A549 (cell line): ENCODE results near the gene AFF2. TPM values are rescaled to one million over a fixed set of nuclear protein-coding genes. Genes with fewer than 3 reads are reported as not detected.

Experiments
- ATAC-seq, 2 experiments: fragments of 200-7000 bp in 1 of 2; fragments of >200 bp in 1 of 2; cut with Nextera tagmentation in 1 of 2; cut with Tn5 transposase in 1 of 2; 3 replicates each; pipeline versions ENCODE4 v1.8.0 to v1.9.1; 2018 to 2020; ENCODE audit warnings: mild to moderate bottlenecking in 1 of 2, moderate library complexity in 1 of 2
- CTCF ChIA-PET: fragments of 300-600 bp; sonication (Branson Sonifier 250); formaldehyde crosslinking; extraction: SDS; loops from one replicate; lab custom pipeline; 2021; ENCODE audit warnings: antibody characterized with exemption, inconsistent platforms; lab: Yijun Ruan, JAX
- POLR2A ChIA-PET: fragments of 350-600 bp; formaldehyde crosslinking; extraction: SDS; loops from one replicate; lab custom pipeline; 2021; ENCODE audit warnings: antibody characterized with exemption, inconsistent platforms; lab: Yijun Ruan, JAX
- DNase-seq, 2 experiments: peaks; one replicate each; pipeline versions ENCODE4 v3.0.0 to v3.0.0-alpha.2; 2011 to 2016; ENCODE audit warnings: low read depth in 1 of 2, low spot score in 1 of 2
- FAIRE-seq: peaks from 2 replicates; lab custom pipeline; 2011; peaks lifted over from hg19 to GRCh38; lab: Jason Lieb, UNC
- H3K27ac ChIP-seq, 2 experiments: fragments of >200 bp; sonication (Bioruptor Twin); formaldehyde crosslinking; 3 replicates each; pipeline ENCODE4 v1.5.1; 2016 to 2017
- H3K4me1 ChIP-seq: fragments of >200 bp; sonication (Bioruptor Twin); formaldehyde crosslinking; 3 replicates; pipeline ENCODE4 v1.6.1; 2016
- H3K4me2 ChIP-seq: fragments of >200 bp; sonication (Bioruptor Twin); formaldehyde crosslinking; 3 replicates; pipeline ENCODE4 v1.6.1; 2016
- H3K4me3 ChIP-seq: fragments of >200 bp; sonication (Bioruptor Twin); formaldehyde crosslinking; 3 replicates; pipeline ENCODE4 v1.5.1; 2016
- H3K9me3 ChIP-seq: fragments of >200 bp; sonication (Bioruptor Twin); formaldehyde crosslinking; 3 replicates; pipeline ENCODE4 v1.6.1; 2016
- BHLHE40 ChIP-seq: IDR thresholded peaks from 2 replicates; pipeline ENCODE4 v1.6.1; 2012; ENCODE audit warnings: low read depth, low read length, inconsistent platforms
- CBX8 ChIP-seq: fragments of 200-600 bp; sonication (generic); IDR thresholded peaks from 2 replicates; pipeline ENCODE4 v1.6.1; 2016
- CHD4 ChIP-seq: fragments of 200-600 bp; sonication (generic); IDR thresholded peaks from 2 replicates; pipeline ENCODE4 v1.6.1; 2016; ENCODE audit warnings: antibody characterized with exemption, mild to moderate bottlenecking, borderline replicate concordance
- CTCF ChIP-seq: fragments of >200 bp; sonication (Bioruptor Twin); formaldehyde crosslinking; IDR thresholded peaks from 3 replicates; pipeline ENCODE4 v1.5.1; 2016
- E2F6 ChIP-seq: IDR thresholded peaks from 2 replicates; pipeline ENCODE4 v1.6.1; 2012; ENCODE audit warnings: low read depth, borderline replicate concordance
- FOSL2 ChIP-seq, 2 experiments: fragments of 450-650 bp in 1 of 2; fragments of >200 bp in 1 of 2; sonication (Bioruptor Twin) in 1 of 2; formaldehyde crosslinking; IDR thresholded peaks; 2 replicates each; pipeline versions ENCODE4 v1.5.0 to v1.6.1; 2016 to 2020; ENCODE audit warnings: mild to moderate bottlenecking in 1 of 2, moderate library complexity in 1 of 2
- HDAC2 ChIP-seq: fragments of 200-600 bp; sonication (generic); IDR thresholded peaks from 2 replicates; pipeline ENCODE4 v1.6.1; 2016
- HEYL ChIP-seq: fragments of 250-450 bp; sonication (Bioruptor Pico); IDR thresholded peaks from 2 replicates; pipeline ENCODE4 v1.8.0; 2021; ENCODE audit warnings: mild to moderate bottlenecking, moderate library complexity
- HMGXB4 ChIP-seq: fragments of 250-450 bp; sonication (Bioruptor Pico); IDR thresholded peaks from 2 replicates; pipeline ENCODE4 v1.5.0; 2021; ENCODE audit warnings: mild to moderate bottlenecking, moderate library complexity, borderline replicate concordance
- JUNB ChIP-seq: fragments of >200 bp; sonication (Bioruptor Twin); formaldehyde crosslinking; IDR thresholded peaks from 2 replicates; pipeline ENCODE4 v1.6.1; 2016
- NFE2L2 ChIP-seq: fragments of 150-350 bp; conservative IDR thresholded peaks from 2 replicates; pipeline ENCODE4 v1.6.1; 2014; ENCODE audit warnings: low read length
- NR3C1 ChIP-seq: fragments of >200 bp; sonication (Bioruptor Twin); formaldehyde crosslinking; IDR thresholded peaks from 3 replicates; pipeline ENCODE4 v1.6.1; 2017
- PHF8 ChIP-seq: fragments of 200-600 bp; sonication (generic); IDR thresholded peaks from 2 replicates; pipeline ENCODE4 v1.6.1; 2016; ENCODE audit warnings: low read depth, mild to moderate bottlenecking, antibody characterized with exemption, moderate library complexity, borderline replicate concordance
- REST ChIP-seq: fragments of 200-600 bp; sonication (generic); IDR thresholded peaks from 2 replicates; pipeline ENCODE4 v1.6.1; 2016; ENCODE audit warnings: antibody characterized with exemption, mild to moderate bottlenecking, moderate library complexity
- RFX5 ChIP-seq: fragments of 450-650 bp; IDR thresholded peaks from 2 replicates; pipeline ENCODE4 v1.7.1; 2014; ENCODE audit warnings: antibody characterized with exemption, mild to moderate bottlenecking, moderate library complexity
- TFCP2L1 ChIP-seq: fragments of 250-450 bp; sonication (Bioruptor Pico); IDR thresholded peaks from 2 replicates; pipeline ENCODE4 v1.5.0; 2021; ENCODE audit warnings: mild to moderate bottlenecking
- TP53 ChIP-seq: fragments of 250-450 bp; sonication (Bioruptor Pico); IDR thresholded peaks from 2 replicates; pipeline ENCODE4 v1.5.0; 2021; ENCODE audit warnings: mild to moderate bottlenecking, moderate library complexity
- ZC3H11A ChIP-seq: fragments of 450-650 bp; IDR thresholded peaks from 2 replicates; pipeline ENCODE4 v1.6.1; 2014; ENCODE audit warnings: antibody characterized with exemption, mild to moderate bottlenecking
- WGBS: methylation state at CpG from one replicate; pipeline ENCODE4 v1.1.6; 2017; ENCODE audit errors: missing lambda C conversion rate; 5-methylcytosine and 5-hydroxymethylcytosine counted together
- polyA plus RNA-seq, 4 experiments: library from polyadenylated mRNA; depleted of rRNA in 3 of 4; stranded (reverse); fragments of >200 nt; fragmentation: RNase III in 1 of 4; extraction: RNeasy Plus Mini Kit Qiagen cat#74134 plus additional on column Dnase treatment in 1 of 4; gene quantifications; 2 replicates in 3 of 4; 3 replicates in 1 of 4; pipeline ENCODE4 v1.2.3, GENCODE V29; 2011 to 2017

AFF2 gene
- polyA plus RNA-seq, 2 of the 4 experiments (the other 2 are of a cell fraction): 0.04 TPM; not detected in 1

- ATAC-seq: no peak
- POLR2A ChIA-PET: no interaction called here
Measured at GRCh38 chrX:148600581-148600980, 100.2 kb downstream of the AFF2 start.

GRCh38 chrX:148601034-148601433 is 100.6 kb downstream of the AFF2 start:
- POLR2A ChIA-PET: no interaction called here
- Histone ChIP-seq H3K27ac (no peak overlapping the region), H3K4me3 (no peak overlapping the region)
- TF ChIP-seq TP53 (CRISPR knock-in tag) (no peak), CTCF (no peak), CHD4 (no peak), CBX8 (no peak), HMGXB4 (no peak), JUNB (no peak), TFCP2L1 (no peak), HDAC2 (no peak), HEYL (no peak), FOSL2 (IDR thresholded peaks at IDR 0.05) (no peak), FOSL2 (CRISPR knock-in tag; IDR thresholded peaks at IDR 0.05) (no peak), RFX5 (no peak), NFE2L2 (no peak), E2F6 (no peak), BHLHE40 (no peak), REST (no peak)
- TF ChIP-seq, all 56 proteins: peak for 0
- DNase-seq (no peak), ATAC-seq (no peak), FAIRE-seq (no peak)
- Histone ChIP-seq H3K4me1 (no peaks in the 10 kb centered on the region), H3K4me2 (no peak overlapping the region), H3K9me3 (no peaks in the 10 kb centered on the region)
- CTCF ChIA-PET: no interaction called here
- WGBS: 1% methylated on average over 4 of the region's 4 CpGs

More at GRCh38 chrX:148600581-148600980, 100.2 kb downstream of the AFF2 start:
- no peaks in the 10 kb centered on the region for H3K4me1 ChIP-seq
- TF ChIP-seq PHF8 (no peak), CTCF (no peak), NR3C1 (no peak), TFCP2L1 (no peak), ZC3H11A (no peak), JUNB (no peak), HDAC2 (no peak), E2F6 (no peak)
- 5% methylated on average over 2 of the region's 2 CpGs for WGBS
- CTCF ChIA-PET: no interaction called here
- FAIRE-seq: no peak
- H3K4me3 ChIP-seq: no peak overlapping the region
- H3K9me3 ChIP-seq: no peaks in the 10 kb centered on the region
- H3K4me2 ChIP-seq: no peak overlapping the region
- H3K27ac ChIP-seq: no peak overlapping the region
- no peak for DNase-seq
